HG02798 (cell line): Measurements from ENCODE around the gene ROMO1.
"Not testable (repeated sequence)": the region's sequence is repeated elsewhere in the genome, so short reads cannot be mapped to it uniquely, and the experiment has no call there.

Experiments
- ATAC-seq: cut with Tn5 transposase; IDR thresholded peaks from one replicate; pipeline ENCODE4 v1.9.1; 2021; ENCODE audit warnings: mild to moderate bottlenecking; ENCODE audit not compliant: unreplicated experiment, poor library complexity

ROMO1 gene

GRCh38 chr20:35744492-35744841 is 45.3 kb downstream of the ROMO1 start:
- ATAC-seq = not testable (repeated sequence)
